NCI-H2227 treated with DMSO at 0.1 percent for 48 hours (cell line): Measurements from ENCODE around the gene CTAGE15.
"Not testable (repeated sequence)": the region's sequence is repeated elsewhere in the genome, so short reads cannot be mapped to it uniquely, and the experiment has no call there.

Source experiments
- DNase-seq: peaks from one replicate; lab custom pipeline; 2025; lab: John Stamatoyannopoulos, UW

Gene CTAGE15

GRCh38 chr7:143571501-143571900 lies at the start of gene CTAGE15:
CTAGE15 (plus strand) TSS chr7:143571801; CDS start chr7:143571818, 17 bp downstream.
- DNase-seq = not testable (repeated sequence)

GRCh38 chr7:143522309-143522916 lies 49.2 kb upstream of the CTAGE15 start:
- DNase-seq = not testable (repeated sequence)

DNA sequence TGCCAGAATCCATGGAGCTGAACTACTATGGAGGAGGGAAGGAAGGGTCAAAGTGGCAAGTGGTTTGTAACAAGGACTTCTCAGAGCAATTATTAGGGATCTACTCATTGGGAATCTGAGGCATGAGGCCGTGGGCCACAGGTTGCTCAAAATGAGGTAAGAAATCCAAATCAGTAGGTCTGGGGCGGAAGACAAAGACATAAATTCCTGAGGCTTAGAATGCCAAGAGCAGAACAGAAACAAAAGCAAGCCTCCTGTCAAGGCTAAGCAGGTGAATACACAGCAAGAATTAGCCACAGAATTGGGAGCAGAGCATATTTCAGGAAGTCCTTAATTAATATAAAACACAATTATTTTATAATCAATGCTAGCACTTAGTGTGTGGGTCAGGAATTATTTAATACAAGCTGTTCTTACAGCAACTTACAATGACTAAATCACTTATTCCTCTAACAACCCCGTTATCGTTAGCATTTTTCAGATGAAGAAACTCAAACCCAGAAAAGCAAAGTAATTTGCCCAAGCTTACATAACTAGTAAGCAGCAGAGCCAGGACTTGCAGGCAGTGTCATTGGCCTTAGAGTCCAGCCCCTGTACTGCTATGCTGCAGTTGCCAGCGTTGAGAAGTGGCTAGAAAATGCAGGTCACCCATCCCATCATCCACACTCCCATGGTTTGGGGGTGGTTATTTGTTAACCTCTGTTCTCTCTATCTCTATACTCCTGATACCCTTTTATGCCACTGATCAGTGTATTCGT lies 40.3 kb upstream of the CTAGE15 start:
- not testable (repeated sequence) for DNase-seq

- not testable (repeated sequence) for DNase-seq
Measured at GRCh38 chr7:143531932-143532331, 39.7 kb upstream of the CTAGE15 start.

DNA sequence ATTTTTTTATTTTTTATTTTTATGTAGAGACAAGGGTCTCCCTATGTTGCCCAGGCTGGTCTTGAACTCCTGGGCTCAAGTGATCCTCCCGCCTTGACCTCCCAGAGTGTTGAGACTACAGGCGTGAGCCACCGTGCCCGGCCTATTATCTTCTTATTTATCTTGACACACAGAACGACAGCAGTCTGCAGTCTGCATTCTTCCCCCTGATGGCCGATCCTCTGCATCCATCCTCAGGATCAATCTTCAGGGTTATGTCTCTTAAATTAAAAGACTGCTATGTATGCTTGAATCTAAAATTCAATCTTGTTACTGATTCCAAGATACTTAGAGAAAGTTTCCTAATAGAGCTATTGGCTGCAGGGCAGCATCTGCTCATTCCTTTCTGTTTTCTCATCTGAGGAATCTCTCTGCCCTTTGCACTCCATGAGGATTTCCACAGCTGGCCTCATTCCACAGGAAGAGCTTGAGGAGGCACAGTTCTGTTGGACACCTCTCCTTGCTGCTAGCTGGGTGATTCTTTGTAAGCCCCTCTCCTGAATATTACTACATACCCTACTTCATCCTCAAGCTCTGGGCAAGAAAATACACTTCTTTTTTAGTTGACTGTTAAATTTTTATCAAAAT lies 38.3 kb upstream of the CTAGE15 start:
- not testable (repeated sequence) for DNase-seq

GRCh38 chr7:143536443-143536842 lies 35.2 kb upstream of the CTAGE15 start:
- not testable (repeated sequence) for DNase-seq

- not testable (repeated sequence) for DNase-seq
Measured at GRCh38 chr7:143543288-143544038, 28.1 kb upstream of the CTAGE15 start.

GRCh38 chr7:143555968-143556367 lies 15.6 kb upstream of the CTAGE15 start:
- not testable (repeated sequence) for DNase-seq

DNA sequence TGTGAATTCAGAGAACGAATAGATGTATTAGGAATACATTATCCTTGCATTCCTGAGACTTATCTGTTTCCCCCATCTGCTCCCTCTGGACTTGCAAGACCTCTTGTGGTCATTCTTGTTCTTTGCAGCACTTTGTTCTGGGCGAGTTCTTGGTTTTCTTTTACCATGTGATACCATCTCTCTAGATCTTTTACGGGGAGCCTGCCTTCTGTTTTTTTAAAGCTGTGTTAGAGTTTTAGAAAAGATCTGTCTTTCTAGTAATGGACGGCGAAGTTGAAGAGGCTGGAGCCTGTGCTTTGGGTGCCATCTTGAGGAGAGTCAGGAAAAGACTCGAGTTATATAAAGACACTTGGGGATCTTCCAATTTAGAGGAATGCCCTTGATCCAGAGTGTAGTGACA lies 8.3 kb upstream of the CTAGE15 start:
- not testable (repeated sequence) for DNase-seq

- not testable (repeated sequence) for DNase-seq
Measured at GRCh38 chr7:143566001-143566400, 5.6 kb upstream of the CTAGE15 start.

- DNase-seq = not testable (repeated sequence)
Measured at GRCh38 chr7:143588183-143588582, 16.6 kb downstream of the CTAGE15 start.

DNA sequence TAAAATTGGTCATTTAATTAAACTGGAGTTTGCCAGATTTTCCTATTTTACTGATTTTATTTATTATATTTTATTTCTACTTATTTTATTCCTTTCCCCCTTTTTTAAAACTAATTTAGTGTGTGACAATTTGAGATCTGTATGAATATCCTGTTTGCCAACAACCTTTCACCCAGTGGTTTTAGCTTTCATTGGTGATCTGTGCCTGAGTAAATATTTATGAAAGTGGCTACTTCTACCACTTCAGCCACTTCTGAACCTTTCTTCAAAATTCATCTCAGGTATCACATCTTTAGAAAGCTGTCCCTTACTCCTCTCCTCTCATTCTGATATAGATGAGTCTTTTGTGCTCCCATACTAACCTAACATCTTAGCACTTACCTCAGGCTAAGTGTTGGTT lies 18.3 kb downstream of the CTAGE15 start:
- not testable (repeated sequence) for DNase-seq

DNA sequence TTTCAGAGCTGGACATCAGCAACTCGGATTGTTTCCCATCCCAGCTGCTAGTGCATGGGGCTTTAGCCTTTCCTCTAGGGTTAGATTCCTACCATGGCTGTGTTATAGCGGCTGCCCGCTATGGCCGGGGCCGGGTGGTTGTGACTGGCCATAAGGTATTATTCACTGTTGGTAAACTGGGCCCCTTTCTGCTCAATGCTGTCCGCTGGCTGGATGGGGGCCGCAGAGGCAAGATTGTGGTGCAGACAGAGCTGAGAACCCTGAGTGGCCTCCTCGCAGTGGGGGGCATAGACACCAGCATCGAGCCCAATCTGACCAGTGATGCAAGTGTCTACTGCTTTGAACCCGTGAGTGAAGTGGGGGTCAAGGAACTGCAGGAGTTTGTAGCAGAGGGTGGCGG lies 26.5 kb downstream of the CTAGE15 start:
- not testable (repeated sequence) for DNase-seq

GRCh38 chr7:143603549-143603948 lies 31.9 kb downstream of the CTAGE15 start:
- DNase-seq = not testable (repeated sequence)

DNA sequence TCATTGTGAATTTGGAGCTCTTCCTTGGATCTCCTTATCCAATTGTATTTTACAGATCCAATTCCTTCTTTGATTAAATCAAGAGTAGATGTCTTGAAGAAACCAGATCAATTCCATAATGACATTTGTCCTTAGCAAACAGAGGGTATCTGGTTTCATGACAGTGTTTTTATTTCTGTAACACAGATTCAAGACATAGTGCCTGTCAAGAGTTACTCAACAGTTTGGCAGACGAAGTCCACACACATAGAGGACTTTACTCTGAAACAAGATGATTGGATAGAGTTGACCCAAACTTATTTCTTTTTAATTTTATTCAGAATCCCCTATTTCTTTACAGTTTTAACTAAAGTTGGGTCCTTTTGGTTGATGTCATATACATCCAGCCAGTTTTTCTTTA lies 34.5 kb downstream of the CTAGE15 start:
- not testable (repeated sequence) for DNase-seq

GRCh38 chr7:143615545-143615944 lies 43.9 kb downstream of the CTAGE15 start:
- not testable (repeated sequence) for DNase-seq

- not testable (repeated sequence) for DNase-seq
Measured at GRCh38 chr7:143617204-143617603, 45.6 kb downstream of the CTAGE15 start.

- DNase-seq = not testable (repeated sequence)
Measured at GRCh38 chr7:143620058-143620457, 48.5 kb downstream of the CTAGE15 start.

- DNase-seq = not testable (repeated sequence)
Measured at GRCh38 chr7:143620646-143621045, 49.0 kb downstream of the CTAGE15 start, which contains the start of gene TCAF2. TCAF2 (plus strand) TSS chr7:143620974.

DNA sequence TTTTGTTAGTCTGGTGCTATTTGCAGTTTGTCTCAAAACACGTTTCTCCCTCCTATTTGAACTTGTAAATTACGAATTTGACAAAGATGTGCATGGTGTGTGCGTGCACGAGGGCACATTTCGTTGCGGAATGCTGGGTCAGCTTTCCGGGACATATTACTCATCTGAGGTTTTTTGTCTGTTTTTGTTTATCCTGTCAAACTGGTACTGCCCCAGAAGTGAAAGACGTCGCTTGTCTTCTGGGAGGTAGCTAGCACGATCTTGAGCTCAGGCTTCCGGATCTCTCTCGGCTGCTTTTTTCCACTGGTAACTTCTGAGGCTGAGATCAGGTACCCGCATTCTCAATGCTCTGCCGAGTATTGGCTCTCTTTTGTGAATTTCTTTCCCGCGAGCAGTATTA lies 49.6 kb downstream of the CTAGE15 start:
- DNase-seq = not testable (repeated sequence)

DNA sequence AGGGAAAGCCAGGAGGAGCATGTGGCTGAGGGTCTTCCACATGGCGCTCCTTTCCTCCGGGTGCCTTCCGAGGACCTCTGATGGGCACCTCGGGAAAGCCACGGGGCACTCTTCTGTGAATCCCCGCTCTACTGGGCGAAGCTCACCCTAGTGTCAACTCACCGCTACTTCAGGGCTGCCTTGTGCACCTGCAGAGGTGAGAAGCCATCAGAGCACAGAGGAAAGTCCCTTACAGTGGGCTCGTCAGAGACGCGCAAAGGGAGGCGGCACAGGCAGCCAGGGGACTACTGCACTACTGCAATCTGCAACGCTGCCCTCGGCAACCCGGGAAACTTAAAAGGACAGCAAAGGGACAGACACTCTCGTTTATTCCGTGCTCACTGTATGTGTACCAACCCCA lies 50.5 kb downstream of the CTAGE15 start:
- DNase-seq = not testable (repeated sequence)
